ENCODE data around the gene CPA1.

DNA sequence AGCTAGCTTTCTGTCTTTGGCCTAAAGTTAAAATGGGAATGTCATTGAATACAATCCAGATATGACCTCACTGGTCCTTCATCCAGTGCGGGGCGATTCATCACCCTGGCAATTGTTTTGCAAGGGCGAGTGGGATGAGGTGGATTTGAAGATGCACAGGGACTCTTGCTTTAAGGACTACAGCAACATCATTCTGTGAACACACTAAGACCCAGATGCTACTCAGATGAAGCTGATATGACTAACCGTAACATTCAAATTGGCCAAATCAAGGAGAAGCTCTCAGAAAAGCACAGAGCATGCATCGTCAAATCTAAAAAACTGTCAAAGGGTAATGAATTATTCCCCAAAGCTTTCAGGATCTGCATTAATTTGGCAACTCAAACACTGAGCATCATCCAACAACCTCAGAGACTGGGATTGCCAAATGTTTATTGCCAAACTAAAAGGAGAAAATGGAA is 12.8 kb downstream of the CPA1 start:
- TF ChIP-seq, protein P1, sequence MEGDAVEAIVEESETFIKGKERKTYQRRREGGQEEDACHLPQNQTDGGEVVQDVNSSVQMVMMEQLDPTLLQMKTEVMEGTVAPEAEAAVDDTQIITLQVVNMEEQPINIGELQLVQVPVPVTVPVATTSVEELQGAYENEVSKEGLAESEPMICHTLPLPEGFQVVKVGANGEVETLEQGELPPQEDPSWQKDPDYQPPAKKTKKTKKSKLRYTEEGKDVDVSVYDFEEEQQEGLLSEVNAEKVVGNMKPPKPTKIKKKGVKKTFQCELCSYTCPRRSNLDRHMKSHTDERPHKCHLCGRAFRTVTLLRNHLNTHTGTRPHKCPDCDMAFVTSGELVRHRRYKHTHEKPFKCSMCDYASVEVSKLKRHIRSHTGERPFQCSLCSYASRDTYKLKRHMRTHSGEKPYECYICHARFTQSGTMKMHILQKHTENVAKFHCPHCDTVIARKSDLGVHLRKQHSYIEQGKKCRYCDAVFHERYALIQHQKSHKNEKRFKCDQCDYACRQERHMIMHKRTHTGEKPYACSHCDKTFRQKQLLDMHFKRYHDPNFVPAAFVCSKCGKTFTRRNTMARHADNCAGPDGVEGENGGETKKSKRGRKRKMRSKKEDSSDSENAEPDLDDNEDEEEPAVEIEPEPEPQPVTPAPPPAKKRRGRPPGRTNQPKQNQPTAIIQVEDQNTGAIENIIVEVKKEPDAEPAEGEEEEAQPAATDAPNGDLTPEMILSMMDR (IDR thresholded peaks at IDR 0.05 in 4 of 5, conservative IDR thresholded peaks at IDR 0.05 in 1 of 5) = no peak
- no peak for TF ChIP-seq POLR2A (IDR thresholded peaks at IDR 0.05)

Measured in gastrocnemius medialis (tissue), 4 donors.